Measurements from ENCODE around the gene PLEKHM3. TPM values are rescaled to one million over a fixed set of nuclear protein-coding genes. Genes with fewer than 3 reads are reported as not detected.

The PLEKHM3 gene
- total RNA-seq, 1 experiment from 2014 or later: 3.5 TPM

DNA sequence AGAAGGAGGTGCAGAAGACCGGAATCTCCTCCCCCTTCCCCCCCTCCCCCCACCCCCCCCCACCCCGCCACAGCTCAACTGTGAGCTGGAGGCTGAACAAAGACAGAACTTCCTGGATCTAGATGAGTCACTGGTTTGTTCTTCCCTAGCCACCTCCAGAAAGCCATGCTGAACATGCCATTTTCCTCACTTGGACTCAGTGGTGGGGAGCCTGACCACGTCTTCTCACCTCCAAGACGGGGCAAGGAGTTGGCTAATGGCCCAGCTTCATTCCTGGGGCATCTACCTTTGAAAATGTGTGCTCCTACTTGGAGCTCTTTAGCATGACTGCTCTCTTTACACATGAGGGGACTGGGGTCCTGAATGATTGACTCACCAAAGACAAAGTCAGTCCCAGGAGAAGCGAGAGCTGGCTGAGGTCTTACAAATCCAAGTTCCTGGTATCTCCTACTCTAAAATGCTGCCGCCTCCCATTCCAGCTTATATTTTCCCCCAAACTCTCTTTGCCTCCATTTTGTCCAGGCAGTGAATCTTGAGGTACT lies 233.0 kb downstream of the PLEKHM3 start:
- DNase-seq (ENCODE audit: low spot score): peak; percentile 82

DNA sequence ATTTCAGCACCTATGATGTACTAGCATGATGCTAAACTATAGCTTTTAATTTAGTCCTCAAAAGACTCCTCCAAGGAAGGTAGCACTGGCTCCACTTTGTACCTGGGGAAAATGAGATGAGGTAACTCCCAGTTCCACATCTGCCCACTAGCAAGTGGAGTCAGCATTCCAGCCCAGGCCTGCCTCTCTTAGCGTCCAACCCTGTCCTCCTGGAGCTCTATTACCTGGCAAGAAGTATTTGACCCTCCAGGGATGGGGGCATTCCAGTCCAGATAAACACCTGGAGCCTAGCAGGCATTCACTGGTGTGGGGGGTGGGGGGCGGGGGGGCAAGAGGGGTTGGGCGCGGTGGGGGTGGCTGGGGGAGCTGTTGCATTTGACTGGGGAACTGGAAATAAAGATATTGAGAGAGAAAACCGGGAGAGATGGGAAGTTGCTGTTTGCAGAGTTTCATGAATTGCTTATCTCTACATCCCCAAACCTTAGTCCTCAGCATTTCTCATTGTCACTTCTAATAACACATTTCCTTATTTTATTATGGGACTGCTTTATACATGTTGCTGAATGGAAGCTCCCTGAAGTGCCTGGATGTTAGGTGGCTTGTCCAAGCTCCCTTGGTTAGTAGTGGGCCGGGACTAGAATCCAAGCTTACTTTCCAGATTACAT lies 233.6 kb downstream of the PLEKHM3 start:
- DNase-seq (ENCODE audit: low spot score): no peak

GRCh38 chr2:207790898-207791297 lies 234.4 kb downstream of the PLEKHM3 start:
- DNase-seq (ENCODE audit: low spot score): no peak

DNA sequence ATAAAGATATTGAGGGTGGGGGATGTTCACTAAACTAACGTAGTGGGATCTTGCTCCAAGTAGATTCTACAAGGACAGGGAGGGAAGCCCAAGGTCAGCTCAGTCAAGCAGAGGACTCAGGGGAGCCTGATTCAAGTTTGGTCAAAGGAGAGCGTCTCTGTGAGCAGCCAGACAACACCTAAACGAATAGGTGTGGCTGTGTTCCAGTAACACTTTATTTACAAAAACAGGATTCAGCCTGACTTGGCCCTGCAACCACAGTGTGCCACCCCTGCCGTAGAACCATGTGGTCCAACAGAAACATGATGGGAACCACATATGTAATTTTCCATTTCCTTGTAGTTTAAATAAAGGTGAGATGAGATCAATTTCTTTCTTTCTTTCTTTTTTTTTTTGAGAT lies 237.5 kb downstream of the PLEKHM3 start:
- DNase-seq (ENCODE audit: low spot score): no peak

- DNase-seq (ENCODE audit: low spot score): no peak
Measured at GRCh38 chr2:207787017-207787416, 238.3 kb downstream of the PLEKHM3 start.

- DNase-seq (ENCODE audit: low spot score): no peak
Measured at GRCh38 chr2:207784898-207785297, 240.4 kb downstream of the PLEKHM3 start.

GRCh38 chr2:207783514-207783913 lies 241.8 kb downstream of the PLEKHM3 start:
- no peak for DNase-seq (ENCODE audit: low spot score)

DNA sequence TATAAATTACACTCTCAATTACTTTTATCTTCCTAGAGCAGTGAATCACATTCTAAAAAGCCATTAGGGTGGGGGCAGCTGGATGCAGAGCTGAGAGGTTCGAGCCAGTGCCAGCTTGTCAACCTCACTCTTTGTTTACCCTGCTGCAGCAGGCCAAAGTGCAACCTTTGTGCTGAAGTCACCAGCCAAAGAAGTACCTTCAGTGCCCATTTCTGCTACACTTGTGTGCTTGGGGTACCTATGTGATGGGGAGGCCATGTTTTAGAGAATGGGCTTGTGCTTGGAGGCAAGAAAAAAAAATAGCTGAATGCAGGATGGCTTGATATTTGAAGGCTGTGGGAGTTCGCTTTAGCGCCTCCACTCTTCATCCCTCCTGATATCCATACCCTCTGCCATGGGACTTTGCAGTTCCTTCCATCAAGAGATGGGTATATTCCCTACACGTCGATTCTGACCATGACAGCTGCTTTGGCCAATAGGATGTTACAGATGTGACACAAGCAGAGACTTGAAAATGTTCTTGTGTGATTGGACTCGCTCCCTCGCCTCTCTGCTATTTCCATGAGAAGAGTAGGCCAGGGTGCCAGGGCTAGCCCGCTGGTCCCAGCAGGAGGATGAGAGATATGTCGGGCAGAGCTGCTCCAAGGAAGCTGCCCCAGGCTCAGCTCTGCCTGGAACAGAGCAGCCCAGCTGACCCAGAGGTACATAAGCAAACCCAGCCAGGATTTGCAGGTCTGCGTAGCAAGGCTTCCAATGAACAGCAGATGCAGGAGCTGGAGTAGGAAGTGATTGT lies 242.9 kb downstream of the PLEKHM3 start:
- no peak for DNase-seq (ENCODE audit: low spot score)

DNA sequence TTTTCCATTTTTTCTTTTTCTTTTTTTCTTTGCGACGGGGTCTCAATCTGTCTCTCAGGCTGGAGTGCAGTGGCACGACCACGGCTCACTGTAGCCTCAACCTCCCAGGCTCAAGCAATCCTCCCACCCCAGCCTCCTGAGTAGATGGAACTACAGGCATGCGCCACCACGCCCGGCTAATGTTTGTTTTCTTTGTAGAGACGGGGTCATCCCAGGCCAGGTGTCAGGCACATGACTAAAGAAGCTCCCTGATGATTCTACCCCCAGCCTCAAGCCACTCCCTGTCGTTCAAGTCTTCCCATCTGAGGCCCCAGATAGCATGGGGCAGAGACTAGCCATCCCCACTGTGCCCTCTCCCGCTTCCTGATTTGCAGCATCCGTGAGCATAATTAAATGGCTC lies 245.8 kb downstream of the PLEKHM3 start:
- DNase-seq (ENCODE audit: low spot score): no peak

DNA sequence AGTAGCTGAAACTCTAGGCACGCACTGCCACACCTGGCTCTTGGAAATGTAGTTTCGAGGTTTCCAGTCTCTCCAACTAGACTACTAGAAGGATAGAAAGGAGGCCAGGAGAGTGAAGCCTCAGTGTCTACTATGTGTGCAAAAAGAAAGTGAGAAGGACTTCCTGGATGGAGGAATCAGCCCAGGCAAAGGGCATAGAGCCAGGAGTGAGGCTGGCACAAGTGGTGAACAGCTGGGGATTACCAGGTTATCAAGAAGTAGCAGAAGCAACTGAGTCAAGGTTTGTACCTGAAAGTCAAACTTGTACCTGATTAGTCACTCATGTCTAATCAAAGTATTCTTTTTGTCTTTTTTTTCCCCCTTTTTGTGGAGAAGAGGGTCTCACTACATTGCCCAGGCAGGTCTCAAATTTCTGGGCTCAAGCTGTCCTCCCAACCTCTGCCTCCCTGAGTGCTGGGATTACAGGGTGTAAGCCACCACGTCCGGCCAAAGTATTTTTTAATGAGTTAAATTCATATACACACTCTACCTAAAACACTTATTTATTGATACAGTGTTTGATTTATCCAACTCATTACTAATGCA lies 246.9 kb downstream of the PLEKHM3 start:
- DNase-seq (ENCODE audit: low spot score): no peak

DNA sequence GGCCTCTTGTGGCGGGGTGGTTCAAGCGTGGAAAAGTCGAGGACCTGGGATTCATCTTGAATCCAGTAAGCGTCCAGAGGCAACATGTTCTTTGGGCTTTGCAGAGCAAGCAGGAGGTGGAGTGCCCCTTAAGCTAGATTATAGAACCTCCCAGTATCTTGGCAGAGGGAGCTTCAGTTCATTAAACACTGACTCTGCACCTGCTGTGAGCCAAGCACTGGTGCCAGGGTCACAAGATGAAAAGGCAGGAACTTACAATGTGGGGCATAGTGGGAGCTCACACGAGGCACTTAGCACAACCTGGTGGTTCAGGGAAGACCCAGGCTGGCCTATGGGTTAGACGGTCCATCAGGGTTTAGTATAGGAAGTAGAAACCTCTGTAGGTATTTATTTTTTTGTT lies 248.2 kb downstream of the PLEKHM3 start:
- no peak for DNase-seq (ENCODE audit: low spot score)

- DNase-seq (ENCODE audit: low spot score): no peak
Measured at GRCh38 chr2:207775473-207775872, 249.9 kb downstream of the PLEKHM3 start.

DNA sequence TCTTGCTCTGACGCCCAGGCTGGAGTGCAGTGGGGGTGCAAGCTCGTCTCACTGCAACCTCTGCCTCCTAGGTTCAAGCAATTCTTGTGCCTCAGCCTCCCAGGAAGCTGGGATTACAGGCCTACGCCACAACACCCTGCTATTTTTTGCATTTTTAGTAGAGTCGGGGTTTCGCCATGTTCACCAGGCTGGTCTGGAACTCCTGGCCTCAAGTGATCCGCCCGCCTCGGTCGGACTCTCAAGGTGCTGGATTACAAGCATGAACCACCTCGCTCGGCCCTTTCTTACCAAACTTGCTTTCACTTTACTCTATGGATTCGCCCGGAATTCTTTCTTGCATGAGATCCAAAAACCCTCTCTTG lies 252.5 kb downstream of the PLEKHM3 start:
- no peak for DNase-seq (ENCODE audit: low spot score)

DNA sequence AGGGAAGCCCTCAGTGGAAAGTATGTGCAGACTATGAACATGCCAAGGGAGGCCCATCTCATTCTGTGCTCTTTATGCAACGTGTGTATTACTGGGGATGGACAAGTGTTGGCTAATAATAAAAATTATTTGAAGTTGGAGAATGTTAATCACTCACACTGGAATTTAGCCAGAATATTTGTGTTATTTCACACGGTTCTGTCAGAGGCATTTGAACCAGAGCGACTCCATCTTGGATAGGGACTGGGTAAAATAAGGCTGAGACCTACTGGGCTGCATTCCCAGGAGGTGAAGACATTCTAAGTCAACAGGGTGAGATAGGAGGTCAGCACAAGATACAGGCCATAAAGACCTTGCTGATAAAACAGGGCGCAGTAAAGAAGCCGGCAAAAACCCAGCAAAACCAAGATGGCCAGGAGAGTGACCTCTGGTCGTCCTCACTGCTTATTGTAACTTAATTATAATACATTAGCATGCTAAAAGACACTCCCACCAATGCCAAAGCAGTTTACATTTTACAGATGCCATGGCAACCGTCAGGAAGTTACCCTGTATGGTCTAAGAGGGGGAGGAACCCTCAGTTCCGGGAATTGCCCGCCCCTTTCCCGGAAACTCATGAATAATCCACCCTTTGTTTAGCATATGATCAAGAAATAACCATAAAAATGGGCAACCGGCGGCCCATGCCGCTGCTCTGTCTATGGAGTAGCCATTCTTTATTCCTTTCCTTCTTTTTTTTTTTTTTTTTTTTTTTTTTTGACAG lies 253.1 kb downstream of the PLEKHM3 start:
- no peak for DNase-seq (ENCODE audit: low spot score)

GRCh38 chr2:207771421-207771820 lies 253.9 kb downstream of the PLEKHM3 start:
- DNase-seq (ENCODE audit: low spot score): no peak

Other genes starting within 250 kb of the PLEKHM3 start
- gene CRYGD, start 99.0 kb upstream of the PLEKHM3 start, total RNA-seq (2014; rRNA removed; shearing (Covaris generic)): not detected in 2 replicates
- gene CRYGC, start 104.3 kb upstream of the PLEKHM3 start, total RNA-seq (2014; rRNA removed; shearing (Covaris generic)): not detected in 2 replicates
- gene CRYGB, start 120.6 kb upstream of the PLEKHM3 start, total RNA-seq (2014; rRNA removed; shearing (Covaris generic)): not detected in 2 replicates
- gene CRYGA, start 138.1 kb upstream of the PLEKHM3 start, total RNA-seq (2014; rRNA removed; shearing (Covaris generic)): not detected in 2 replicates
- not detected in 2 replicates for gene C2orf80, start 164.5 kb upstream of the PLEKHM3 start, total RNA-seq (2014; rRNA removed; shearing (Covaris generic))
- 162 and 172 TPM in 2 replicates for gene IDH1, start 229.5 kb upstream of the PLEKHM3 start, total RNA-seq (2014; rRNA removed; shearing (Covaris generic))
- 25.6 and 29.2 TPM in 2 replicates for gene PIKFYVE, start 240.7 kb upstream of the PLEKHM3 start, total RNA-seq (2014; rRNA removed; shearing (Covaris generic))

Measured in A172 (cell line).